H1 (cell line): ENCODE data around the gene NOL4L. TPM values are rescaled to one million over a fixed set of nuclear protein-coding genes. Genes with fewer than 3 reads are reported as not detected.

ENCODE experiments used
- CTCF ChIA-PET: fragments of 300-600 bp; sonication (Branson Sonifier 250); formaldehyde crosslinking; loops from one replicate; lab custom pipeline; 2021; ENCODE audit not compliant: partially characterized antibody; lab: Charles Lee
- POLR2A ChIA-PET: fragments of 300-600 bp; sonication (Branson Sonifier 250); formaldehyde crosslinking; loops from one replicate; lab custom pipeline; 2021; ENCODE audit warnings: inconsistent platforms; ENCODE audit not compliant: partially characterized antibody; lab: Charles Lee
- DNase-seq, 2 experiments: peaks; one replicate each; pipeline versions ENCODE4 v3.0.0 to v3.0.0-alpha.2; 2010 to 2022; ENCODE audit warnings: low spot score in 2 of 2, low read depth in 1 of 2, mixed read lengths in 1 of 2
- FAIRE-seq: peaks from 2 replicates; lab custom pipeline; 2011; peaks lifted over from hg19 to GRCh38; lab: Jason Lieb, UNC
- H2AFZ ChIP-seq: 2 replicates; pipeline ENCODE4 v1.8.1; 2012; ENCODE audit warnings: low read length, inconsistent platforms
- H2AK5ac ChIP-seq: 2 replicates; pipeline ENCODE4 v1.6.1; 2013; ENCODE audit warnings: low read depth, low read length
- H2BK120ac ChIP-seq: replicated peaks from 2 replicates; pipeline ENCODE3; 2013; ENCODE audit warnings: low read depth, low read length, inconsistent platforms
- H2BK12ac ChIP-seq: 2 replicates; pipeline ENCODE4 v1.6.1; 2013; ENCODE audit warnings: low read depth, low read length
- H2BK15ac ChIP-seq: 2 replicates; pipeline ENCODE4 v1.6.1; 2013; ENCODE audit warnings: low read length
- H2BK20ac ChIP-seq: 2 replicates; pipeline ENCODE4 v1.6.1; 2013; ENCODE audit warnings: low read length
- H2BK5ac ChIP-seq: 2 replicates; pipeline ENCODE4 v1.6.1; 2013; ENCODE audit warnings: low read depth, low read length
- H3K14ac ChIP-seq: 2 replicates; pipeline ENCODE4 v1.6.1; 2013; ENCODE audit warnings: inconsistent platforms; ENCODE audit not compliant: insufficient read length
- H3K18ac ChIP-seq: 2 replicates; pipeline ENCODE4 v1.6.1; 2013; ENCODE audit warnings: low read length; ENCODE audit errors: extremely low read depth
- H3K23ac ChIP-seq: 2 replicates; pipeline ENCODE4 v1.6.1; 2013; ENCODE audit warnings: inconsistent platforms; ENCODE audit not compliant: insufficient read length
- H3K23me2 ChIP-seq: 2 replicates; pipeline ENCODE4 v1.6.1; 2013; ENCODE audit warnings: low read depth, low read length
- H3K27ac ChIP-seq: 2 replicates; pipeline ENCODE4 v1.6.1; 2011; ENCODE audit warnings: low read depth, low read length, inconsistent platforms
- H3K27me3 ChIP-seq, 4 experiments: replicated peaks in 1 of 4; 1 replicate in 1 of 4; 2 replicates in 3 of 4; pipeline versions ENCODE4 v1.6.1 to v1.8.1; 2011 to 2013; ENCODE audit warnings: low read length in 3 of 4, mild to moderate bottlenecking in 3 of 4, inconsistent platforms in 2 of 4, mixed read lengths in 2 of 4, moderate library complexity in 1 of 4; ENCODE audit not compliant: control insufficient read depth in 3 of 4, insufficient read depth in 3 of 4; ENCODE audit errors: extremely low read depth in 1 of 4
- H3K36me3 ChIP-seq, 4 experiments: 2 replicates each; pipeline versions ENCODE4 v1.6.1 to v1.8.1; 2011 to 2013; ENCODE audit warnings: mild to moderate bottlenecking in 4 of 4, low read length in 3 of 4, moderate library complexity in 2 of 4, control low read depth in 1 of 4, inconsistent platforms in 1 of 4; ENCODE audit not compliant: insufficient read depth in 4 of 4, control insufficient read depth in 2 of 4
- H3K4ac ChIP-seq: replicated peaks from 2 replicates; pipeline ENCODE3; 2013; ENCODE audit warnings: low read length, low read depth, mixed read lengths, inconsistent platforms; ENCODE audit not compliant: insufficient read length
- H3K4me1 ChIP-seq, 4 experiments: replicated peaks in 1 of 4; 1 replicate in 1 of 4; 2 replicates in 3 of 4; pipeline versions ENCODE4 v1.6.1 to v1.8.1; 2011 to 2013; ENCODE audit warnings: low read length in 3 of 4, inconsistent platforms in 2 of 4, mixed read lengths in 1 of 4; ENCODE audit not compliant: insufficient read depth in 4 of 4, control insufficient read depth in 3 of 4
- H3K4me2 ChIP-seq, 2 experiments: 2 replicates each; pipeline versions ENCODE4 v1.6.1 to v1.8.1; 2011 to 2013; ENCODE audit warnings: low read depth in 2 of 2, low read length in 2 of 2, control low read depth in 1 of 2, inconsistent platforms in 1 of 2, mild to moderate bottlenecking in 1 of 2; ENCODE audit not compliant: insufficient read depth in 1 of 2
- H3K4me3 ChIP-seq, 4 experiments: fragments of 200-600, 300-600 bp in 1 of 4; sonication (generic), shearing (Covaris generic), sonication (Bioruptor Twin) in 1 of 4; 2 replicates each; pipeline versions ENCODE4 v1.5.1 to v1.8.1; 2011 to 2016; ENCODE audit warnings: low read length in 4 of 4, low read depth in 3 of 4, control low read depth in 2 of 4, inconsistent platforms in 2 of 4, mild to moderate bottlenecking in 2 of 4, mixed read lengths in 1 of 4, moderate library complexity in 1 of 4; ENCODE audit not compliant: insufficient read depth in 2 of 4; ENCODE audit errors: extremely low read depth in 1 of 4
- H3K56ac ChIP-seq: replicated peaks from 2 replicates; pipeline ENCODE3; 2013; ENCODE audit warnings: low read depth, mild to moderate bottlenecking, mixed read lengths, low read length, inconsistent platforms; ENCODE audit not compliant: insufficient read length
- H3K79me1 ChIP-seq: 2 replicates; pipeline ENCODE4 v1.6.1; 2013; ENCODE audit warnings: low read depth, low read length, control low read depth
- H3K79me2 ChIP-seq, 2 experiments: 2 replicates each; pipeline versions ENCODE4 v1.6.1 to v1.8.1; 2012 to 2013; ENCODE audit warnings: low read length in 2 of 2, mild to moderate bottlenecking in 2 of 2, inconsistent platforms in 1 of 2; ENCODE audit not compliant: insufficient read depth in 2 of 2, control insufficient read depth in 1 of 2
- H3K9ac ChIP-seq, 4 experiments: replicated peaks in 1 of 4; 1 replicate in 1 of 4; 2 replicates in 3 of 4; pipeline versions ENCODE4 v1.6.1 to v1.8.1; 2011 to 2013; ENCODE audit warnings: low read depth in 3 of 4, low read length in 3 of 4, control low read depth in 2 of 4, mild to moderate bottlenecking in 2 of 4, moderate library complexity in 2 of 4, inconsistent platforms in 1 of 4; ENCODE audit errors: extremely low read depth in 1 of 4
- H3K9me3 ChIP-seq, 2 experiments: 2 replicates each; pipeline versions ENCODE4 v1.6.1 to v1.8.1; 2012 to 2013; ENCODE audit warnings: mild to moderate bottlenecking in 2 of 2, moderate library complexity in 2 of 2, control low read depth in 1 of 2, inconsistent platforms in 1 of 2, low read depth in 1 of 2, low read length in 1 of 2, mixed read lengths in 1 of 2; ENCODE audit not compliant: insufficient read depth in 2 of 2
- H4K20me1 ChIP-seq, 2 experiments: replicated peaks in 1 of 2; 2 replicates each; pipeline versions ENCODE3 to v1.8.1; 2011 to 2013; ENCODE audit warnings: inconsistent platforms in 2 of 2, low read length in 2 of 2, mild to moderate bottlenecking in 1 of 2; ENCODE audit not compliant: insufficient read depth in 2 of 2, control insufficient read depth in 1 of 2
- H4K5ac ChIP-seq: 2 replicates; pipeline ENCODE4 v1.6.1; 2013; ENCODE audit warnings: low read length, low read depth, mixed read lengths, inconsistent platforms; ENCODE audit not compliant: insufficient read length
- H4K8ac ChIP-seq: 2 replicates; pipeline ENCODE4 v1.8.0; 2013; ENCODE audit warnings: mild to moderate bottlenecking, moderate library complexity, low read length, inconsistent platforms; ENCODE audit not compliant: insufficient read depth; ENCODE audit errors: extremely low read depth
- H4K91ac ChIP-seq: replicated peaks from 2 replicates; pipeline ENCODE3; 2013; ENCODE audit warnings: low read length, mixed read lengths, inconsistent platforms; ENCODE audit not compliant: insufficient read length
- BRCA1 ChIP-seq: IDR thresholded peaks from 2 replicates; pipeline ENCODE4 v1.6.1; 2012; ENCODE audit warnings: low read depth, low read length, improper control_type of control experiment
- CEBPB ChIP-seq: IDR thresholded peaks from 2 replicates; pipeline ENCODE4 v1.6.1; 2012; ENCODE audit warnings: low read depth, low read length
- CHD1 ChIP-seq: IDR thresholded peaks from 2 replicates; pipeline ENCODE4 v1.6.1; 2012; ENCODE audit warnings: low read depth, low read length, improper control_type of control experiment
- GABPA ChIP-seq: IDR thresholded peaks from 2 replicates; pipeline ENCODE4 v1.6.1; 2011; ENCODE audit warnings: mild to moderate bottlenecking, low read length, moderate library complexity, borderline replicate concordance; ENCODE audit not compliant: insufficient read depth
- NANOG ChIP-seq: IDR thresholded peaks from 2 replicates; pipeline ENCODE4 v1.6.1; 2011; ENCODE audit warnings: low read length, low read depth, mild to moderate bottlenecking, inconsistent platforms; ENCODE audit not compliant: insufficient read depth, poor library complexity, severe bottlenecking
- RNF2 ChIP-seq: fragments of 200-900, 300-1000 bp; sonication (generic); IDR thresholded peaks from 2 replicates; pipeline ENCODE4 v1.7.1; 2016; ENCODE audit warnings: borderline replicate concordance, low read depth, mild to moderate bottlenecking, antibody characterized with exemption, low read length; ENCODE audit not compliant: poor library complexity, severe bottlenecking; ENCODE audit errors: missing control alignments
- SP2 ChIP-seq: IDR thresholded peaks from 2 replicates; pipeline ENCODE4 v1.6.1; 2012; ENCODE audit warnings: mild to moderate bottlenecking, low read length, inconsistent platforms
- TCF12 ChIP-seq: IDR thresholded peaks from 2 replicates; pipeline ENCODE4 v1.6.1; 2011; ENCODE audit warnings: low read depth, mild to moderate bottlenecking, low read length
- WGBS, 2 experiments: shearing (Covaris generic) in 1 of 2; methylation state at CpG; one replicate each; pipeline versions ENCODE4 v1.1.6 to v1.1.7; 2013 to 2015; ENCODE audit warnings: low lambda C conversion rate in 2 of 2, mixed read lengths in 2 of 2, inconsistent platforms in 1 of 2, low coverage in 1 of 2, missing lambda C conversion rate in 1 of 2; ENCODE audit not compliant: insufficient replicate concordance in 2 of 2, insufficient coverage in 1 of 2, insufficient read length in 1 of 2; ENCODE audit errors: extremely low coverage in 1 of 2, missing lambda C conversion rate in 1 of 2; 5-methylcytosine and 5-hydroxymethylcytosine counted together
- polyA plus RNA-seq, 7 experiments: library from polyadenylated mRNA; depleted of rRNA in 3 of 7; stranded (reverse) in 5 of 7; unstranded in 2 of 7; fragments of >200 nt in 5 of 7; fragments of 200-250 nt in 2 of 7; gene quantifications; 1 replicate in 5 of 7; 2 replicates in 1 of 7; 4 replicates in 1 of 7; pipeline versions ENCODE4 v1.2.1 to v1.2.3, GENCODE V29; 2011 to 2013; ENCODE audit warnings: missing spikeins in 2 of 7, mixed read lengths in 2 of 7
- total RNA-seq: library from RNA; stranded (reverse); fragmentation: NEBNext Ultra II Directional; extraction: Animal tissue kit (Norgen Biotek cat#: 25700); gene quantifications from 2 replicates; pipeline ENCODE4 v1.2.1, GENCODE V29; 2021
- TF ChIP-seq, protein P1 (sequence below): IDR thresholded peaks from 2 replicates; pipeline ENCODE4 v1.6.1; 2012; ENCODE audit warnings: low read length, inconsistent platforms

The NOL4L gene
- total and polyA plus RNA-seq, 2 of the 8 experiments (the other 6 are each of a cell fraction or from before 2014, with no cell fraction given) = 15.3 to 23.7 TPM

GRCh38 chr20:32462900-32463641 lies 122.1 kb downstream of the NOL4L start:
- Histone ChIP-seq H3K18ac (no peak overlapping the region), H3K27me3 (no peaks in the 10 kb centered on the region), H3K79me2 (no peaks in the 10 kb centered on the region; a peak in 1 of 4 replicates), H3K56ac (no peak overlapping the region), H3K4me2 (no peak overlapping the region)
- TF ChIP-seq TCF12 = no peak
- TF ChIP-seq GABPA = no peak
- TF ChIP-seq, protein P1, sequence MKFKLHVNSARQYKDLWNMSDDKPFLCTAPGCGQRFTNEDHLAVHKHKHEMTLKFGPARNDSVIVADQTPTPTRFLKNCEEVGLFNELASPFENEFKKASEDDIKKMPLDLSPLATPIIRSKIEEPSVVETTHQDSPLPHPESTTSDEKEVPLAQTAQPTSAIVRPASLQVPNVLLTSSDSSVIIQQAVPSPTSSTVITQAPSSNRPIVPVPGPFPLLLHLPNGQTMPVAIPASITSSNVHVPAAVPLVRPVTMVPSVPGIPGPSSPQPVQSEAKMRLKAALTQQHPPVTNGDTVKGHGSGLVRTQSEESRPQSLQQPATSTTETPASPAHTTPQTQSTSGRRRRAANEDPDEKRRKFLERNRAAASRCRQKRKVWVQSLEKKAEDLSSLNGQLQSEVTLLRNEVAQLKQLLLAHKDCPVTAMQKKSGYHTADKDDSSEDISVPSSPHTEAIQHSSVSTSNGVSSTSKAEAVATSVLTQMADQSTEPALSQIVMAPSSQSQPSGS = no peak
- TF ChIP-seq RNF2 = no peak
- no peak for TF ChIP-seq SP2
- no peak for TF ChIP-seq NANOG
- no peak for TF ChIP-seq CEBPB
- no peak for TF ChIP-seq CHD1
- TF ChIP-seq BRCA1 = no peak
- TF ChIP-seq, all 59 proteins: peak for 0
- Histone ChIP-seq H2AFZ (no peak overlapping the region), H2BK120ac (no peak overlapping the region), H3K9me3 (no peaks in the 10 kb centered on the region), H2AK5ac (no peak overlapping the region), H3K36me3 (no peaks in the 10 kb centered on the region), H4K20me1 (peaks cover 22 to 38% of the 10 kb centered on the region in 2 experiments), H4K5ac (no peak overlapping the region), H3K23me2 (no peaks in the 10 kb centered on the region), H2BK15ac (no peak overlapping the region), H4K8ac (no peak overlapping the region; the same call in 1 of the 2 replicates), H3K9ac (no peak overlapping the region), H3K79me1 (peaks cover 6% of the 10 kb centered on the region), H3K27ac (no peak overlapping the region), H2BK20ac (no peak overlapping the region), H2BK12ac (no peak overlapping the region), H3K4me1 (peaks cover 0 to 30% (median 20%) of the 10 kb centered on the region in 4 experiments; a peak in 6 of 7 replicates), H3K4ac (no peak overlapping the region), H2BK5ac (peak overlapping the region; percentile 66; the same call in 1 of the 2 replicates), H3K23ac (no peak overlapping the region), H4K91ac (no peak overlapping the region), H3K4me3 (no peak overlapping the region), H3K14ac (no peak overlapping the region)
- ChIA-PET POLR2A (interaction anchor here (1.2 to 1.6 kb wide), 2 partner anchors 12 to 131 kb away, joined by 4 read pairs; no protein-coding TSS in a partner anchor), CTCF (interaction anchor here (0.6 to 1.0 kb wide), 2 partner anchors 61 to 189 kb away, joined by 3 read pairs; no protein-coding TSS in a partner anchor)
- FAIRE-seq (no peak), DNase-seq (no peak)
- WGBS, 2 experiments = 90% methylated on average over 12 of the region's 15 CpGs; no CpG with 5 or more reads in 1 of the 2 experiments
